ENCODE data around the gene CDH1.
"Not testable (repeated sequence)": the region's sequence is repeated elsewhere in the genome, so short reads cannot be mapped to it uniquely, and the experiment has no call there.

Gene CDH1

DNA sequence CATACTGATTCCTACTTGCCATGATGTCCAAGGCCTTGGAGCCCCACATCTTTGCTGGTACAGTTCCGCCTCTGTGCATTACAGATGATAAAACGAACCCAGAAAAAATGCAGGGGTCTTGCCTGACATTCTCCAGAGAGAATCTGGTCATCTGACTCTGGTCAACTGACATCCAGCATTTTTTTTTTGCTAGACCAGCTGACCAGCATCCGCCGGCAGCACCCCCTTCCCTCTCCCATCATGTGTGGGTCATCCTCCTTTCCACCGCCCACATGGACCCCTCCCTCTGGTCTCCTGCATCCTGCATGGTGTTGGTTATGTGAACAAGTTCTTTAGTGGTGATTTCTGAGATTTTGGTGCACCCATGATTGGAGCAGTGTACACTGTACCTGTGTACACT, 47.1 kb downstream of the CDH1 start:
- in situ Hi-C loops (cut with HindIII; ENCODE audit: low sequenced_read_pairs) = no loop called here
- TF ChIP-seq, protein P1, sequence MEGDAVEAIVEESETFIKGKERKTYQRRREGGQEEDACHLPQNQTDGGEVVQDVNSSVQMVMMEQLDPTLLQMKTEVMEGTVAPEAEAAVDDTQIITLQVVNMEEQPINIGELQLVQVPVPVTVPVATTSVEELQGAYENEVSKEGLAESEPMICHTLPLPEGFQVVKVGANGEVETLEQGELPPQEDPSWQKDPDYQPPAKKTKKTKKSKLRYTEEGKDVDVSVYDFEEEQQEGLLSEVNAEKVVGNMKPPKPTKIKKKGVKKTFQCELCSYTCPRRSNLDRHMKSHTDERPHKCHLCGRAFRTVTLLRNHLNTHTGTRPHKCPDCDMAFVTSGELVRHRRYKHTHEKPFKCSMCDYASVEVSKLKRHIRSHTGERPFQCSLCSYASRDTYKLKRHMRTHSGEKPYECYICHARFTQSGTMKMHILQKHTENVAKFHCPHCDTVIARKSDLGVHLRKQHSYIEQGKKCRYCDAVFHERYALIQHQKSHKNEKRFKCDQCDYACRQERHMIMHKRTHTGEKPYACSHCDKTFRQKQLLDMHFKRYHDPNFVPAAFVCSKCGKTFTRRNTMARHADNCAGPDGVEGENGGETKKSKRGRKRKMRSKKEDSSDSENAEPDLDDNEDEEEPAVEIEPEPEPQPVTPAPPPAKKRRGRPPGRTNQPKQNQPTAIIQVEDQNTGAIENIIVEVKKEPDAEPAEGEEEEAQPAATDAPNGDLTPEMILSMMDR (IDR thresholded peaks at IDR 0.05; ENCODE audit: low read depth, low read length) = no peak

DNA sequence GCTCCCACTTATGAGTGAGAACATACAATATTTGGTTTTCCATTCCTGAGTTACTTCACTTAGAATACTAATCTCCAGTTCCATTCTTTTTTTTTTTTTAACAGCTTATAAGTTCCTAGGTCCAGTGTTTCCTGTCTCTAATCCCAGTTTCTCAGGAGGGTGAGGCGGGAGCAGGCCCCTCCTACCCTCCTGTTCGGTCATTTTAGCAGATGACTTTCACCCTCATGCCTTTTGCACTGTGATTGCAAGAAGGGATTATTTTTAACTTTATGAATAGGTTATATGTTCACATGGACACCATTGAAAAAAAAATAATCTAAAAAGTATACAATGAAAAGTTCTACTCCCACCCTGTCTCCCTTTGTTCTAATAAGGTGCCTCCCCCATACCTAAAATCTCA, 47.6 kb downstream of the CDH1 start:
- in situ Hi-C loops (cut with HindIII; ENCODE audit: low sequenced_read_pairs) = no loop called here
- TF ChIP-seq, protein P1 (IDR thresholded peaks at IDR 0.05; ENCODE audit: low read depth, low read length) = no peak
- DNase-seq (ENCODE audit: low read depth, low spot score) = no peak
- H3K4me3 ChIP-seq (ENCODE audit: low read depth, low read length) = no peak overlapping the region

More for the DNA sequence above, 47.1 kb downstream of the CDH1 start:
- H3K4me3 ChIP-seq (ENCODE audit: low read depth, low read length) = no peak overlapping the region
- no peak for DNase-seq (ENCODE audit: low read depth, low spot score)

DNA sequence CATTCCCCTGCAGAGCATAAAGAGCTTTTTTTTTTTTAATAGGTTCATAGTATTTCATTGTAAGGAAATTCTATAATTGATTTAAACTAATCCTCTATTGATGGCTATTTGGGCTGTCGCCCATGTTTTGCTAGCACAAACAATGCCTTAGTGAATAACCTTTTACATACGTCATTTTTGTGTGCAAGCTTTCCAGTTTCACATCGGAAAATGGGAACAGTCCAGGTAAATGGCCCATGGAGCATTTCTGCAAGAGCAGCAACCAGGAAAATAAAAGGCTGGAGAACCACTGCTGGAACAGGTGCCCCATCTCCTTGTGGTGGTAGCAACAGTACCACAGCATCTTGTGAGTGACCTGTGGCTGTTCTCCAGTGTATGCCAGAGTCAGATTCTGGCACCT, 48.6 kb downstream of the CDH1 start:
- no peak for DNase-seq (ENCODE audit: low read depth, low spot score)
- no peak overlapping the region for H3K4me3 ChIP-seq (ENCODE audit: low read depth, low read length)
- in situ Hi-C loops (cut with HindIII; ENCODE audit: low sequenced_read_pairs) = no loop called here
- TF ChIP-seq, protein P1 (IDR thresholded peaks at IDR 0.05; ENCODE audit: low read depth, low read length) = no peak

DNA sequence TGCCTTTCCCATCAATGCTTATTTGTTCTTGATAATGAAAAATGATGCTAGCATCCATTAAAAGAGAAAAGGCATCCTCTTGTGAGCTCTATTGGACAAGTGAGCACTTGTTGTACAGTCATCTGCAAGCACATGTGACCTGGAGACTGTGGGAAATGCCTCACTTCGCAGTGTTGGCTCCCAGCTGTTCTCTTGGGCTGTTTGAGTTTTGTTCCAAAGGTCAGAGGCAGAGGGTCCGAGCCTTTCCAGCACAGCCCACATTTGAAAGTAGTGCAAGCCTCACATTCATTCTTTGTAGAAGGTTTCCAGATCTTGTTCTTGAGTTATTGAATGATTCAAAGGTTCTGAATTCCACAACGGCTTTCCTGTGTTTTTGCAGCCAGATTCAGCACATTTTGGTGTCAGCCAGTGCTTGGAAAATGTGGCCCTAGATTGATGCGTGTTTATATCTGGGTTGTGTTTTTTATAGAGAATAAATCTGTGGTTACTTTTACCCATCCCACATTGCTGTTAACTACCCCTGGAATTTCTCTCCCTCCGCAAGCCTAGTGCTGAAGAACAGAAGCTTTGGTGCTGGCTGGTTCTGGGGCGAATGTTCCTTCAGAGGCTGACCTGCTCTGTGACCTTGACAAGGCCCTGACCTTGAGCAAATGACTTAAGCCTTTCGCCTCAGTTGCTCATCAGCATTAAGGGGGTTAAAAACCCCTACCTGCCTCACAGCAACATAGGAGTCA, 49.8 kb downstream of the CDH1 start:
- peak; percentile 86 for DNase-seq (ENCODE audit: low read depth, low spot score)
- H3K4me3 ChIP-seq (ENCODE audit: low read depth, low read length) = no peak overlapping the region
- in situ Hi-C loops (cut with HindIII; ENCODE audit: low sequenced_read_pairs) = no loop called here
- TF ChIP-seq, protein P1 (IDR thresholded peaks at IDR 0.05; ENCODE audit: low read depth, low read length) = no peak

DNA sequence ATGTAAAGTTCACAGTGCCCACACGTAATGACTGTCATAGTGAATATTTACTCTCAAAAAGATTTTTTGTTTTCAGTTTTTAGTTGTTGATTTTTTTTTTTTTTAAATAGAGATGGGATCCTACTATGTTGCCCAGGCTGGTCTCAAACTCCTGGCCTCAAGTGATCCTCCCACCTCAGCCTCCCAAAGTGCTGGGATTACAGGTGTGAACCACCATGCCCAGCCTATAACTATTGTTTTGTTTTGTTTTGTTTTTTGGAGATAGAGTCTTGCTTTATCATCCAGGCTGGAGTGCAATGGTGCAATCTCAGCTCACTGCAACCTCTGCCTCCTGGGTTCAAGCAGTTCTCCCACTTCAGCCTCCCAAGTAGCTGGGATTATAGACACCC, 50.3 kb downstream of the CDH1 start:
- in situ Hi-C loops (cut with HindIII; ENCODE audit: low sequenced_read_pairs); H3K4me3 ChIP-seq (ENCODE audit: low read depth, low read length); DNase-seq (ENCODE audit: low read depth, low spot score): not testable (repeated sequence)

DNA sequence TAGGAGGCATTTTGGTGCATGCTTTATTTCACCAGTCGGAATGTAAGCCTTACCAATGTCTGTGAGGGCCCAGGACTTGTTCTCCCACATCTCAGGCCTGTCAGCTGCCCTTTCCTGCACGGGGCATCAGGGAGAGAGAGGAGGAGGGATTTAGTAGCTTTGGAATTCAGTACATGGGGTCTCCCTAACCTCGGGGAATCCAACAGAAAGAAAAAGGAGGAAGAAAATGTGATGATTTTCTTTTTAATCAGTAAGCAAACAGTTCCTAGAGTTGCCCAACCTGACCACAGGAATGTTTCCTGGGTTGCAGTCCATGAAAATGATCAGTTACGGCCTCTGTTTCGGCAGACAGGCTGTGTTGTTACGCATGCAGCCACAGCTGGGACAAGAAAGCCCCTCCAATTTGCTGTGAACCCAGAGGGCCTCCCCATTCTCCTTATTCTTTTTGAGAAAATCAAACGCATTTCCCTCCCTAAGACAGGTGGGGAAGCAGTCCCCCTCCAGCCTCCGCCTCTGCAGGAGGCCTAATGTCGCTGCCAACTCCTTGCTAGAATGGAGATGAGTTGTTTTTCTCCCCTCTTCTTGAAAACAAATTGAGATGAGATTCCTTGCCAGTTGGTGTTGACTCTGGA, 53.2 kb downstream of the CDH1 start:
- no peak overlapping the region for H3K4me3 ChIP-seq (ENCODE audit: low read depth, low read length)
- in situ Hi-C loops (cut with HindIII; ENCODE audit: low sequenced_read_pairs) = no loop called here
- TF ChIP-seq, protein P1 (IDR thresholded peaks at IDR 0.05; ENCODE audit: low read depth, low read length) = no peak
- peak; percentile 88 for DNase-seq (ENCODE audit: low read depth, low spot score)

DNA sequence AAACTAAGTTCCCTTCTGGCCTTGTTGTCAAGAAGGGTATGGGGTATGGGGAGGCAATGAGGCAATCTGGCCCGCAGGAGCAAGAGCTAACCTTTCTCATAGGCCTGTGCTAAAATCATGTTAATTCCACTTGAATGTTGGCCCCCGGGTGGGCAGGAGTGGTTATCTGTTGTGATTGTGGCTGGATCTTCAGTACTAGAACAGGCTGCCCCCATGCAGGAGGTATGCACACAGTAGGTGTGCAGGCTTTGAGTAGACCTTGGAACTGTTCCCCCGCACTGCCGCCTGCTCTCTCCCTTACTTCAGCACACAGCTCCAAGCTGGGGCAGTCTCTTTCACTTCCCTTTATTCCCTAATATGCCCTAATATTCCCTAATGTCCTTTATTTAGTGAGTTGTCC, 53.9 kb downstream of the CDH1 start:
- TF ChIP-seq, protein P1 (IDR thresholded peaks at IDR 0.05; ENCODE audit: low read depth, low read length) = no peak
- no peak overlapping the region for H3K4me3 ChIP-seq (ENCODE audit: low read depth, low read length)
- DNase-seq (ENCODE audit: low read depth, low spot score) = no peak
- in situ Hi-C loops (cut with HindIII; ENCODE audit: low sequenced_read_pairs) = no loop called here
